Glomerular endothelial cell (primary cell): ENCODE data around the gene NFATC3. TPM values are rescaled to one million over a fixed set of nuclear protein-coding genes. Genes with fewer than 3 reads are reported as not detected.
"Not testable (repeated sequence)": the region's sequence is repeated elsewhere in the genome, so short reads cannot be mapped to it uniquely, and the experiment has no call there.

ENCODE experiments used
- DNase-seq: peaks from one replicate; pipeline ENCODE4 v3.0.0-alpha.2; 2011; ENCODE audit warnings: low read depth, low spot score; ENCODE audit errors: extremely low read depth
- total RNA-seq: library from RNA; depleted of rRNA; stranded (reverse); fragments of >200 nt; gene quantifications from 2 replicates; pipeline ENCODE4 v1.2.3, GENCODE V29; 2015

The NFATC3 gene
- total RNA-seq, 1 donor from 2014 or later, result 22.8 TPM

DNA sequence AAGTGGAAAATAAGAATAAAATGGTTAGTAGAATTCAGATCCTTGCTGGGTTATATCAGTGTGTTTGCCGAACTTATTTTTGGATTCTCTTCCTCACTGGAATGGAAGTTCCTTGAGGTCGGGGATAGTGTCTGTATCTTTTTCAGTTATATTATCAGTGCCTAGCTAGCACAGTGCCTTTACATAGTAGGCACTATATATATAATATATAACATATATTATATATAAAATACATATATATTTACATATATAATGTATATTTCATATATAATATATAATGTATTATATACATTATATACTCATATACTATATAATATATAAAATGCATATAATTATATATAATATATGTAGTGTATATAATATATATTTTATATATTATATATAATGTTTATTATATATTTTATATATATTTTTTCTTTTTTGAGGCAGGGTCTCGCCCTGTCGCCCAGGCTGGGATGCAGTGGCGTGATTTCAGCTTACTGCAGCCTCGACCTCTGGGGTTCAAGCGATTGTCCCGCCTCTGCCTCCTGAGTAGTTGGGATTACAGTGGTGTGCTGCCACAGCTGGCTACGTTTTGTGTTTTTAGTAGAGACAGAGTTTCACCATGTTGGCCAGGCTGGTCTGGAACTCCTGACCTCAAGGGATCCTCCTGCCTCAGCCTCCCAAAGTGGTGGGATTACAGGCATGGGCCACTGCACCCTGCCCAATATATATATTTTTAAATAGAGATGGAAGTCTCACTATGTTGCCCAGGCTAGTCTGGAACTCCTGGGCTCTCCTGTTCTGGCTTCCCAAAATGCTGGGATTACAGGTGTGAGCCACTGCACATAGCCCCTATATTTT lies 3.2 kb downstream of the NFATC3 start:
- no peak for DNase-seq

DNA sequence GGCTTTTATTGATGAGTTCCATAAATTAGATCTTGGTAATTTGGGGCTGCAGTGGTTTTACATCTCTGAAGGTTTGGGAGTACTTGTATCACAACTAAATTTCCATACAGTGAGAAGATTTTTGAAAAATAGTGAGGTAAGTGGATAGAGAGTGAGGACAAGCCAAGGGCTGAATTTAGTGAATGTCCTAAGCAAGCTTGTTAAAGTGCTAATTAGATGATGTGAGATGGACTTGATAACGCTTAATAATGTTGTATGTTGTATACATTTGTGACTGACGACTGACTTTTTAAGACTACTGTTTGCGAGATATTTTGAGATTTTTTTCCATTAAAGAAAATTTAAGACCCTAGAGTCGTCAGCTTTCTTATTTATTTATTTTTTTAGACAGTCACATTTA lies 3.9 kb downstream of the NFATC3 start:
- DNase-seq, result no peak

DNA sequence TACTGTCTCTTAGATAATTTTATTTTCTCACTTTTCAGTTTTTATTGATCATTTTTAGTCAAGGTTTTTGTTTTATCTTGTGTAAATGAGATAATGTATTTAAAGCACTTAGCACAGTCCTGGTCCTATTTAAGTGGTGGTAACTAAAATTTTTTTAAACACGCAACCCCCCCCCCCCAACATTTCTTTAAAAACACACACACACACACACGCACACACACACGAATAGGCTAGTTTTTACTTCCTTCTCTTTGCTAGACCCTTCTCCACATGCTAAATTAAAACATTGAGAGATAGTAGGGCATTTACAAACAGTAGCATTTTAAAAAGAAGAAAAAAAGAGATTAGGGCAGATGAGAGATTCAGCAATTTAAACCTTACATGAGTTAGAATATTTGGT lies 5.0 kb downstream of the NFATC3 start:
- DNase-seq, result no peak

DNA sequence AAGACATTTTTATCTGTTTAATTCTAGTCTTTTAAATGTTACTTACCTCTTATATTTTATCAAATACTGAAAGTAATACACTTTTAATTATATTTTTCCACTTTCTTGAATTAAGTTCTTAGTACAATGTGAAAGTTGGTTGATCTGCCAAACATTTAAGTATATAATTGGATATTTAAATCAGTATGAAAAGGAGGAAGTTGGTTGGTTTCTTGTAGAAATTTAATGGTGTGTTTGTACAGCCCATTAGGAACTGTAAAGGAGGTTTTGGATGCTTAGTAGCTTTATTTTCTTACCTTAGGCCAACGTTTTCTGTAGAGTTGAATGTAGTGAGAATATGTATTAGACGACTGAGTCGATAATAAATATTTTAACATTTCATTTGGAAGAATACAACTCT lies 5.4 kb downstream of the NFATC3 start:
- no peak for DNase-seq

DNA sequence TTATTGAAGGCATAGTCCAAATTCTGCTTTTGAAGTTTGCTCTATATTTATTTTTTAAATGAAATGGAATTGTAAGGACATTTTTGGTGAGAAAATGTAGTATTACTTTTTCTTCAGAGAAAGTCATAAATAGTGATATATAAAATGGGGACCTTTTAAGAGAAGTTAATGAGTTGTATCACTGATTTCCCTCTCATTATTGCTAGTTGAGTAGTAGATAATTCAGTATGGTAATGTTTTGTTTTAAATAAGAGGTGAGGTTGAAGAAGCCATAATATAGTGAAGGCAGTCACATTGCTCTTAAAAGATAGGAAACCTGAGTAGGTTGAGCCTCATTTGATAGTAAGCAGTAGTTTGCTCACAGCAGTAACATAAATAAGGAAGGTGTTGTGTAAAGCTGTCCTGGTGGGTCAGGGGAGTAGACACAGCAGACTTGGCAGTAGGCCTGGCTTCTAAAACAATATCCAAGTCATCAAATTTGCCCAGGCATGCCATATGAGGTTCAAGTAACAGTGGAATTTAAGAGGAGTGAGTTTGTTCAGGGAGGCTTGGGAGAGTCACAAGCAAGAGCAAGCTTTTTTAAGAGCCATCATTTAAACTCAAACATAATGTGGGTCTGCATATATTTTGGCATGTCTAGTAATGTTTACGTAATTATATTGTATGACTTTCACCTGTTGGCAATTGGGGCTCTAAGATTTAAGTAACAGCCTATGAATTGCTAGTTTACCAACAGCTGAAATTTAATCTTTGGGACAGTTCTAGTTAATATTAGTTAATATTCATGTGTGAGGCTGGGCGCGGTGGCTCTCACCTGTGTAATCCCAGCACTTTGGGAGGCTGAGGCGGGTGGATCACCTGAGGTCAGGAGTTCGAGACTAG lies 6.5 kb downstream of the NFATC3 start:
- no peak for DNase-seq

DNA sequence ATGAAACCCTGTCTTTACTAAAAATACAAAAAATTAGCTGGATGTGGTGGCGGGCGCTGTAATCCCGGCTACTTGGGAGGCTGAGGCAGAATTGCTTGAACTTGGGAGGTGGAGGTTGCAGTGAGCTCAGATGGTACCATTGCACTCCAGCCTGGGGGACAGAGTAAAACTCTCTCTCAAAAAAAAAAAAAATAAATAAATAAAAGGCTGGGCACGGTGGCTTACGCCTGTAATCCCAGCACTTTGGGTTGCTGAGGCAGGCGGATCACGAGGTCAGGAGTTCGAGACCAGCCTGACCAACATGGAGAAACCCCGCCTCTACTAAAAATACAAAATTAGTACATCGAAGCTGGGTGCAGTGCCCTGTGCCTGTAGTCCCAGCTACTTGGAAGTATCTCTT lies 7.1 kb downstream of the NFATC3 start:
- DNase-seq, result not testable (repeated sequence)

DNA sequence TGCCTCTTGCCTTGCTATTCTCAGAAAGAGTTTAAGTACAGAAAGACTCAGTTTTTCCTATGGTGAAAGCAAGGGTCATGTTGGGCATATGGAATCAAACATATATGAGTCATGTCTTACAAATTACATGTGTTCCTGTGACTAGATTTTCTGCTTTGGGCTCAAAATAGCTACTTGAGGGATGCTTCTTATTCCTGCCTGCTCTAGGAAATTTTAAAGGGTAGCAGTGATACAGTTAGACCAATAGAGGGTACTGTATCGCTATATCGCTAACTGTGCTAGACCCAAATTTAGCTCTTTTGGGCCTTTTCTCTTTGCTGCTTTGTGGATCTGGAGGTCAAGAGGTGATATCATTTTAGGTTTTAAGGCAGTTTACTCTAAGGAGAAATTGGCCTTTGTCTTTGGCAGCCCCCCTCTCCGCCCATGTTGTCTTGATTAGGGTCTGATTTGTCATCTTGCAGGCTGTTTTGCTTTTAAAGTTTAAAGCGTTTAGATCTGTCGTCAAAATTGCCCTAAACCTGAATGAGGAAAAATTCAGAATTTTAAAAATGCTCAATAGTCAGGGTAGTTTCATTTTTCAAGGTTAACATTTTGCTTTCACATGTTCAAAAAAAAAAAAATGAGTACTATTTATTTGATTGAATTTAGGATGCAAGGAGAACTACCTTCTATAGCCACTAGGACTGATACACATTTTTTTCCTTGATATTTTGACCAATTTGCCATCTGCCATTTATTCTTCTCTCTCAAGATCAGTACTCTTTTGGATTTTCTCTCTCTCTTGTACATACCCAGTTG lies 8.8 kb downstream of the NFATC3 start:
- no peak for DNase-seq

DNA sequence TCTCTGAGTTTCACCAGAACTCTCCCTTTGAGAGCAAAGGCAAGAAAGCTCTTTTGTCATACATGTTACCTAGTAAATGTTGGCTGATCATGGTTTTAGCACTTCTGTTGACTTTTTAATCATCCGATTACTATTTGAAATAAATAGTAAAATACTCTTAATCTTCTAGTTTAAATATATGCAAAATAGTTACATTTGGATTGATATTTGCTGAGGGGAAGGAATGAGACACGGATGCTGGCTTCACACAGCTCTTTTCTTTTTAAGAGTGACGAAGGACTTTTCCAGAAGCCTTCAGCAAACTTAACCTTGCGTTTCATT lies 9.4 kb downstream of the NFATC3 start:
- DNase-seq, result no peak

DNA sequence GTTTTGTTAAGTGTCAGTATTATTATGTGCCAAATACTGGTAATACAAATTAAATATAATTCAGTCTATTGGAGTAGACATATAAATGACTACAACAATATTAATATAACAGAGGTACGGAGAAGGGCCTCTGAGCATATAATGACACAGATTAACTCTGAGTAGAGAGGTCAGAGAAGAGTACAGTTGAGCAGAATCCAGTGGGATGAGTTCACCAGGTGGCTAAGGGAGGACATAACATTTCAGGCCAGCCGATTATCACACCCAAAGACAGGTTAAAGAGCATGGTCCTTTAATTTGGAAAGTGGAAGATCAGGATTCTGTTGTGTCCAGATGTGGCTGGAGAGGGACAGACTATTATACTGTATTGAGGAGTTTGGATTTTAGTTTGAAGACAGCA lies 11.3 kb downstream of the NFATC3 start:
- no peak for DNase-seq

DNA sequence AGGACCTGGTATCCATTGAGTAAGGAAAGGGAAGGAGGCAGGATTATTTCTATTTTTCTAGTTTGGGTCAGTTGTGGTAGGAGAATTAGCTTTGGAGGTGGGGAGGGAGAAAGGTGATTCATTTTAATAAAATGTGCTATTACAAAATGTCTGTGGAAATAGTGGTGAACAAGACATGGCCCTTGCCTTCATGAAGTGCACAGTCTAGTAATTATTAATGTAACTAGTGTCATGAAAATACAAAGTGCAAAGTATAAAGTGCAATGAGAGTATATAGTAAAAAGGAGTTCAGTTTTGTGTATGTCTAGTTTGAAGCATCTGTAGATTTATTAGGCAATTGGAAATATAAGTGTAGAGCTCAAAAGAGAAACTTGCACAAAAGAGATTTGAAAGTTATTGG lies 11.9 kb downstream of the NFATC3 start:
- DNase-seq, result no peak

DNA sequence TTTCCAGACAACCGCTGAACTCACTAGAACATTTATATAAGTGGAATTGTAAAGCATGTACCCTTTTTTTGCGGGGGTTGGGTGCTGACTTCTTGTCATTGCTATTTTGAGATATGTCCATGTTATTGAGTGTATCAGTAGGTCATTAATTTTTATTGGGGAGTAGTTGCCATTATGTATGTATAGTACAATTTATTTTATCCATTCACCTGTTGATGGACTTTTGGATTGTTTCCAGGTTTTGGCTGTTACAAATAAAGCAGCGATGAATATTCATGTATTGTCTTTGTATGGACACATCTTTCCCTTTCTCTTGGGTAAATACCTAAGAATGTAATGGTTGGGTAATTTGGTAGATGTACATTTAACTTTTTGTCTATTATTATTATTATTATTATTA lies 12.7 kb downstream of the NFATC3 start:
- DNase-seq, result no peak

DNA sequence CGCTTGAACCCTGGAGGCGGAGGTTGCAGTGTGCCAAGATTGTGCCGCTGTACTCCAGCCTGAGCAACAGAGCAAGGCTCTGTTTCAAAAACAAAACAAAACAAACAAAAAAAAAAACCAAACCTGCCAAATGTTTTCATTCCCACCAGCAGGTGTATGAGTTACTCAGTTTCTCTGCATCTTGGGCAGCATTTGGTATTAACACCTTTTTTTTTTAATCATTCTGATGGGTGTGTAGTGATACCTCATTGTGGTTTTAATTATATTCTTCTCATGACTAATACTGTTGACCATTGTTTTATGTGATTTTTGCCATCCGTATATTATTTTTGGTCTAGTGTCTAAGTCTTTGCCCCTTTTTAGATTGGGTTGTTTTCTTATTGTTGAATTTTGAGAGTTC lies 15.3 kb downstream of the NFATC3 start:
- DNase-seq, result no peak

DNA sequence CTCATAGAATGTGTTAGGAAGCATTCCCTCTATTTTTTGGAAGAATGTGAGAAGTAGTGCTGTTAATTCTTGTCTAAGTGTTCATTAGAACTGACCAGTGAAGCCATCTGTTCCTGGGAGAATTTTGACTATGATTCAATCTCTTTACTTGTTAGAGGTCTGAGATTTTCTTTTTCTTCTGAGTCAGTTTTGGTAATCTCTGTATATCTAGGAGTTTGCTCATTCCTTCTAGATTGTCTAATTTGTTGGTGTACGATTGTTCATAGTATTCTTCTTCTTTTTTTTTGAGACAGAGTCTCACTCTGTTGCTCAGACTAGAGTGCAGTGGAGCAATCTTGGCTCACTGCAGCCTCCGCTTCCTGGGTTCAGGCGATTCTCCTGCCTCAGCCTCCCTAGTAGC lies 20.4 kb downstream of the NFATC3 start:
- no peak for DNase-seq

DNA sequence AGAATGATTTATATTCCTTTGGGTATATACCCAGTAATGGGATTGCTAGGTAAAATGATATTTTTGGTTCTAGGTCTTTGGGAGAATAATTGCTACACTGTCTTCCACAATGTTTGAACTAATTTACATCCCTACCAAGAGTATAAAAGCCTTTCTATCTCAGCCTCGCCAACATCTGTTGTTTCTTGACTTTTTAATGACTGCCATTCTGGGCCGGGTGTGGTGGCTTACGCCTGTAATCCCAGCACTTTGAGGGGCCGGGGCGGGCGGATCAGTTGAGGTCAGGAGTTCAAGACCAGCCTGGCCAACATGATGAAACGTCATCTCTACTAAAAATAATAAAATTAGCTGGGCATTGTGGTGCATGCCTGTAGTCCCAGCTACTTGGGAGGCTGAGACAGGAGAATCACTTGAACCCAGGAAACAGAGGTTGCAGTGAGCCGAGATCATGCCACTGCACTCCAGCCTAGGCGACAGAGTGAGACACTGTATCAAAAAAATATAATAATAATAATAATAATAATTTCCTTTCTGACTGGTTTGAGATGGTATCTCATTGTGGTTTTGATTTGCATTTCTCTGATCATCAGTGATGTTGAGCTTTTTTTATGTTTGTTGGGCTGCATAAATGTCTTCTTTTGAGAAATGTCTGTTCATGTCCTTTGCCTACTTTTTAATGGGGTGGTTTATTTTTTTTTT lies 22.2 kb downstream of the NFATC3 start:
- not testable (repeated sequence) for DNase-seq

DNA sequence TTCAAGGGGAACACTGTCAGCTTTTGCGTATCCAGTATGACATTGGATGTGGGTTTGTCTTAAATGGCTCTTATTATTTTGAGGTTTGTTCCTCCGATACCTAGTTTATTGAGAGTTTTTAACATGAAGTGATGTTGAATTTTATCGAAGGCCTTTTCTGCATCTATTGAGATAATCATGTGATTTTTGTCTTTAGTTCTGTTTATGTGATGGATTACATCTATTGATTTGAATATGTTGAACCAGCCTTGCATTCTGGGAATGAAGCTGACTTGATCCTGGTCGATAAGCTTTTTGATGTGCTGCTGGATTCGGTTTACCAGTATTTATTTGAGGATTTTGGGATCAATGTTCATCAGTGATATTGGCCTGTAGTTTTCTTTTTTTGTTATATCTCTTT lies 24.0 kb downstream of the NFATC3 start:
- DNase-seq, result not testable (repeated sequence)

DNA sequence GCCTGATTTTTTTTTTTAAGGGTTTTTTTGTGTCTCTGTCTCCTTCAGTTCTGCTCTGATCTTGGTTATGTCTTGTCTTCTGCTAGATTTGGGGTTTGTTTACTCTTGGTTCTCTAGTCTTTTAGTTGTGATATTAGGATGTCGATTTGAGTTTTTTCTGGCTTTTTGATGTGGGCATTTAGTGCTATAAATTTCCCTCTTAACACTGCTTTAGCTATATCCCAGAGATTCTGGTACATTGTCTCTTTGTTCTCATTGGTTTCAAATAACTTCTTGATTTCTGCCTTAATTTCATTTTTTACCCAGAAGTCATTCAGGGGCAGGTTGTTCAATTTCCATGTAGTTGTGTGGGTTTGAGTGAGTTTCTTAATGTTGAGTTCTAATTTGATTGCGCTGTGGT lies 25.4 kb downstream of the NFATC3 start:
- not testable (repeated sequence) for DNase-seq

DNA sequence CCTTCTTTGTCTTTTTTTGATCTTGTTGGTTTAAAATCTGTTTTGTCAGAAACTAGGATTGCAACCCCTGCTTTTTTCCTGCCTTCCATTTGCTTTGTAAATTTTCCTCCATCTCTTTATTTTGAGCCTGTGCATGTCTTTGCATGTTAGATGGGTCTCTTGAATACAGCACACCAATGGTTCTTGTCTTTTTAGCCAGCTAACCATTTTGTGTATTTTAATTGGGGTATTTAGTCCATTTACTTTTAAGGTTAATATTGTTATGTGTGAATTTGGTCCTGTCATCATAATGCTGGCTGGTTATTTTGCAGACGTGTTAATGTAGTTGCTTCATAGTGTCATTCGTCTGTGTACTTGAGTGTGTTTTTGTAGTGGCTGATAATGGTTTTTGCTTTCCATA lies 26.2 kb downstream of the NFATC3 start:
- DNase-seq, result no peak

DNA sequence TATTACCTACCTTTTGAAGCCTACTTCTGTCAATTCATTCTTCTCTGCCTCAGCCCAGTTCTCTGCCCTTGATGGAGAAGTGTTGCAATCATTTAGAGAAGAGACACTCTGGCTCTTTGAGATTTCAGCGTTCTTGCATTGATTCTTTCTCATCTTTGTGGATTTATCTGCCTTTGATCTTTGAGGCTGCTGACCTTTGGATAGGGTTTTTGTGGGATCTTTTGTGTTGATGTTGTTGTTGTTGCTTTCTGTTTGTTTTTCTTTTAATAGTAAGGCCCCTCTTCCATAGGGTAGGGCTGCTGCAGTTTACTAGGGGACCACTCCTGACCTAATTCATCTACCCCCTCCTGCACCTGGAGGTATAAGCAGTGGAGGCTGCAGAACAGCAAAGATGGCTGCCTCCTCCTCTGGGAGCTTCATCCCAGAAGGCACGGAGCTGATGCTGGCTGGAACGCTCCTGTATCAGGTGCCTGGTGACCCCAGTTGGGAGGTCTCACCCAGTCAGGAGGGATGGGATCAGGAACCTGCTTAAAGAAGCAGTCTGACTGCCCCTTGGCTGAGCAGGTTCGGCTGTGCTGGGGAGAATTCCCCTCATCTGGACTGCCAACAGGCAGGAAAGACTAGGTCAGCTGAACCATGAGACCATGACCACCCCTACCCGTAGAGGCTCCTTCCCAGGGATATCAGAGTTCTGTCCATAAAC lies 28.0 kb downstream of the NFATC3 start:
- DNase-seq, result no peak

DNA sequence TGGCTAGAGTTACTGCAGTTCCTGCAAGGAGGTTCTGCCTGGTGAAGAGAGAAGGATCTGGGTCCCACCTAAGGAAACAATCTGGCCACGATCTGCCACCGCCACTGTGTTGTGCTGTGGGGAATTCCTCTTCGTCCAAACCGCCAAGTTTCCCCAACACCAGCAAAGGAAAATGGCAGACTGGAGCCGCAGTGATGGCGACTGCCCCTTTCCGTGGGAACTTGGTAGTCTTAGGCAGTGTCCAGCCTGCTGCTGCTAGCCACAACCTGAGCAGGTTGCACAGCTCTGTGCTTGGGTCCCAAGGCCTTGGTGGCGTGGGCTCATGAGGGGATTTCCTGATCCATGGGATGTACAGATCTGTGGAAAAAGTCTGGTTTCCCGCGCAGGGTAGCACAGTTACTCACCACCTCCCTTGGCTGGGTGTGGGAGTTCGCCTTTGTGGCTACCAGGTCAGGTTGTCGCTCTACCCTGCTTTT lies 28.6 kb downstream of the NFATC3 start:
- DNase-seq, result no peak

DNA sequence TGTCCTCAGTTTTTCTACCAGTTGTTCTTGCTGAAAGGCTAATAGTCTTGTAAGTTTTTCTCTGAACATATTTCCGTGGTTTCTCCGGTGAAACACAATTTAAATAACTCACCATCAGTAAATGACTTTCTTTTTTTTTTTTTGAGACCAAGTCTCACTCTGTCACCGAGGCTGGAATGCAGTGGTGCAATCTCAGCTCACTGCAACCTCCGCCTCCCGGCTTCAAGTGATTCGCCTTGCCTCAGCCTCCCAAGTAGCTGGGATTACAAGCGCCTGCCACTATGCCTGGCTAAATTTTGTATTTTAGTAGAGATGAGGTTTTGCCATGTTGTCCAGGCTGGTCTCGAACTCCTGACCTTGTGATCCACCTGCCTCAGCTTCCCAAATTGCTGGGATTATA lies 29.8 kb downstream of the NFATC3 start:
- not testable (repeated sequence) for DNase-seq
